AG04450 (cell line): Measurements from ENCODE around the gene MN1. TPM values are rescaled to one million over a fixed set of nuclear protein-coding genes. Genes with fewer than 3 reads are reported as not detected.

Experiments used
- CTCF ChIA-PET: fragments of 300-600, 350-600 bp; formaldehyde crosslinking; extraction: SDS; loops from one replicate; lab custom pipeline; 2022; ENCODE audit warnings: antibody characterized with exemption, inconsistent platforms; lab: Charles Lee
- POLR2A ChIA-PET: fragments of 350-600 bp; formaldehyde crosslinking; extraction: SDS; loops from one replicate; lab custom pipeline; 2021; ENCODE audit warnings: antibody characterized with exemption, inconsistent platforms; lab: Yijun Ruan, JAX
- DNase-seq: peaks from one replicate; pipeline ENCODE4 v3.0.0-alpha.2; 2011; ENCODE audit warnings: low read depth, low spot score
- H3K27ac ChIP-seq: one replicate; pipeline ENCODE4 v1.5.1; 2012; ENCODE audit warnings: low read depth, low read length, control low read depth
- H3K27me3 ChIP-seq: one replicate; pipeline ENCODE4 v1.6.0; 2012; ENCODE audit warnings: low read length; ENCODE audit not compliant: control insufficient read depth, insufficient read depth
- H3K4me3 ChIP-seq: 2 replicates; pipeline ENCODE4 v1.5.1; 2011; ENCODE audit warnings: mild to moderate bottlenecking, low read depth, low read length, control low read depth
- H3K9me3 ChIP-seq: 2 replicates; pipeline ENCODE4 v1.5.1; 2012; ENCODE audit warnings: low read length; ENCODE audit not compliant: control insufficient read depth, insufficient read depth
- CTCF ChIP-seq: IDR thresholded peaks from 2 replicates; pipeline ENCODE4 v1.5.1; 2011; ENCODE audit warnings: low read depth, low read length, control low read depth, inconsistent platforms
- polyA plus RNA-seq: library from polyadenylated mRNA; depleted of rRNA; stranded (reverse); fragments of >200 nt; gene quantifications from 2 replicates; pipeline ENCODE4 v1.2.3, GENCODE V29; 2011

MN1 gene
- polyA plus RNA-seq, 1 experiment, result 2.7 TPM

- ChIA-PET CTCF (no interaction called here), POLR2A (interaction anchor here (0.6 kb wide), 1 partner anchor 84 kb away, joined by 4 read pairs; the partner anchor contains the start of gene PITPNB)
- no peak for TF ChIP-seq CTCF
- Histone ChIP-seq H3K27me3 (no peaks in the 10 kb centered on the region), H3K4me3 (no peak overlapping the region), H3K9me3 (peaks cover 13% of the 10 kb centered on the region), H3K27ac (no peak overlapping the region)
- DNase-seq, result no peak
These were observed 33.9 kb upstream of the MN1 start for GRCh38 chr22:27835446-27835845.

- no peak for TF ChIP-seq CTCF
- POLR2A ChIA-PET, result interaction anchor here (0.6 kb wide), 1 partner anchor 85 kb away, joined by 4 read pairs; the partner anchor contains the start of gene PITPNB
These were observed 33.0 kb upstream of the MN1 start for GRCh38 chr22:27834364-27835185.

GRCh38 chr22:27833803-27834202 lies 32.2 kb upstream of the MN1 start:
- ChIA-PET POLR2A (no interaction called here), CTCF (no interaction called here)
- Histone ChIP-seq H3K27me3 (no peaks in the 10 kb centered on the region), H3K27ac (no peak overlapping the region), H3K4me3 (no peak overlapping the region), H3K9me3 (peaks cover 13% of the 10 kb centered on the region)
- no peak for TF ChIP-seq CTCF
- DNase-seq, result no peak

More at GRCh38 chr22:27834364-27835185, 33.0 kb upstream of the MN1 start:
- H3K27me3 ChIP-seq, result no peaks in the 10 kb centered on the region
- no peak overlapping the region for H3K4me3 ChIP-seq
- H3K27ac ChIP-seq, result no peak overlapping the region
- CTCF ChIA-PET, result no interaction called here
- no peak for DNase-seq
- H3K9me3 ChIP-seq, result peaks cover 13% of the 10 kb centered on the region

- ChIA-PET CTCF (no interaction called here), POLR2A (no interaction called here)
- Histone ChIP-seq H3K4me3 (no peak overlapping the region), H3K27me3 (no peaks in the 10 kb centered on the region), H3K9me3 (peaks cover 12% of the 10 kb centered on the region), H3K27ac (no peak overlapping the region)
- TF ChIP-seq CTCF, result no peak
- no peak for DNase-seq
These were observed 31.1 kb upstream of the MN1 start for GRCh38 chr22:27832606-27833005.

- Histone ChIP-seq H3K9me3 (peaks cover 7% of the 10 kb centered on the region), H3K27me3 (no peaks in the 10 kb centered on the region), H3K4me3 (no peak overlapping the region), H3K27ac (no peak overlapping the region)
- no peak for TF ChIP-seq CTCF
- ChIA-PET CTCF (no interaction called here), POLR2A (interaction anchor here (0.7 kb wide), 1 partner anchor 15 kb away, joined by 3 read pairs; no protein-coding TSS in a partner anchor)
- DNase-seq, result no peak
These were observed 28.1 kb upstream of the MN1 start for GRCh38 chr22:27829620-27830019.
